Heart left ventricle (tissue), 13 donors: Measurements from ENCODE around the gene ACACA.

ENCODE experiments used
- CTCF ChIP-seq, 12 donors: fragments of 200-600 bp; sonication (generic) in 4 of 12; IDR thresholded peaks; one replicate each; pipeline versions ENCODE4 v1.5.0 to v1.8.0; 2018 to 2022; ENCODE audit warnings: antibody characterized with exemption in 12 of 12, mild to moderate bottlenecking in 5 of 12
- POLR2A ChIP-seq, 2 donors: fragments of 450-650 bp; IDR thresholded peaks; one replicate each; pipeline ENCODE4 v1.6.1; 2017; ENCODE audit warnings: antibody characterized with exemption in 2 of 2, mild to moderate bottlenecking in 2 of 2, moderate library complexity in 2 of 2
- donor health status: ischemic (EF 13 %, LVEDD 7.1; RV severe dilation, severe dysfunction).
- donor health status: DM: no; HTN: yes; CAD: no.
- donor health status: DM: no; HTN: no; CAD: no.
- donor health status: ischemic (EF 25% LVEDD 6.9; RV normal size, moderate dysfunction).
- donor health status: ischemic (EF 25% LVEDD 5.7; RV mildly dilated, moderate dysfunction).
- donor health status: ischemic (EF 35%, LVEDD 5.7; RV mildly dilated, moderate dysfunction).
- donor health status: nonischemic (EF 11% LVEDD 7.7; RV severe dilation, severe dysfunction).
- donor health status: DM: yes; HTN: yes; CAD: no.
- donor health status: PGD.
- donor health status: ischemic (EF 29% LVEDD 5.4; RV normal size, mild dysfunction).
- donor health status: nonischemic (EF 23%, LVEDD 6.1; RV moderate dilation, normal function).

- TF ChIP-seq CTCF (IDR thresholded peaks at IDR 0.05) = no peak
- no peak for TF ChIP-seq POLR2A (IDR thresholded peaks at IDR 0.05)
Observed at GRCh38 chr17:37088913-37089312, 317.7 kb downstream of the ACACA start.
